ENCODE measurements around the gene CSNK1G2.

The CSNK1G2 gene

DNA sequence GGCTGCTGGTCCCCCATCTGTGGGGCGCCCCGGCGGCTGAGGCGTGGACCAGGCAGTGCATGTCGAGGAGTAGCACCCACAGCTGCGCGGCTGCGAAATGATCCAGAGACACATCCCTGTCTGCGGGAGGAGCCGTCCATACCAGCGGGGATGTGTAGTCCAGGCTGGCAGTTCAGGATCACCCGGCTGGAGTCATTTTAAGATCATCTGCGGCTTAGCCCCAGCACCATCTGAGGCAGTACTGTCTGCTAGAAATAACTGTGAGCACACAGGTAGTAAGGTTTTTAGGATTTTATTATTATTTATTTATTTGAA lies 32.7 kb upstream of the CSNK1G2 start:
- TF ChIP-seq, protein P1, sequence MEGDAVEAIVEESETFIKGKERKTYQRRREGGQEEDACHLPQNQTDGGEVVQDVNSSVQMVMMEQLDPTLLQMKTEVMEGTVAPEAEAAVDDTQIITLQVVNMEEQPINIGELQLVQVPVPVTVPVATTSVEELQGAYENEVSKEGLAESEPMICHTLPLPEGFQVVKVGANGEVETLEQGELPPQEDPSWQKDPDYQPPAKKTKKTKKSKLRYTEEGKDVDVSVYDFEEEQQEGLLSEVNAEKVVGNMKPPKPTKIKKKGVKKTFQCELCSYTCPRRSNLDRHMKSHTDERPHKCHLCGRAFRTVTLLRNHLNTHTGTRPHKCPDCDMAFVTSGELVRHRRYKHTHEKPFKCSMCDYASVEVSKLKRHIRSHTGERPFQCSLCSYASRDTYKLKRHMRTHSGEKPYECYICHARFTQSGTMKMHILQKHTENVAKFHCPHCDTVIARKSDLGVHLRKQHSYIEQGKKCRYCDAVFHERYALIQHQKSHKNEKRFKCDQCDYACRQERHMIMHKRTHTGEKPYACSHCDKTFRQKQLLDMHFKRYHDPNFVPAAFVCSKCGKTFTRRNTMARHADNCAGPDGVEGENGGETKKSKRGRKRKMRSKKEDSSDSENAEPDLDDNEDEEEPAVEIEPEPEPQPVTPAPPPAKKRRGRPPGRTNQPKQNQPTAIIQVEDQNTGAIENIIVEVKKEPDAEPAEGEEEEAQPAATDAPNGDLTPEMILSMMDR (IDR thresholded peaks at IDR 0.05; ENCODE audit: unreplicated experiment in 3 of 3): no peak
- Mint-ChIP-seq H3K27me3 (ENCODE audit: low read depth) (no peaks in the 10 kb centered on the region), H3K4me1 (peaks cover 11% of the 10 kb centered on the region), H3K4me3 (no peak overlapping the region), H3K36me3 (ENCODE audit: low read depth) (peaks cover 8% of the 10 kb centered on the region), H3K27ac (no peak overlapping the region), H3K9me3 (no peaks in the 10 kb centered on the region)

DNA sequence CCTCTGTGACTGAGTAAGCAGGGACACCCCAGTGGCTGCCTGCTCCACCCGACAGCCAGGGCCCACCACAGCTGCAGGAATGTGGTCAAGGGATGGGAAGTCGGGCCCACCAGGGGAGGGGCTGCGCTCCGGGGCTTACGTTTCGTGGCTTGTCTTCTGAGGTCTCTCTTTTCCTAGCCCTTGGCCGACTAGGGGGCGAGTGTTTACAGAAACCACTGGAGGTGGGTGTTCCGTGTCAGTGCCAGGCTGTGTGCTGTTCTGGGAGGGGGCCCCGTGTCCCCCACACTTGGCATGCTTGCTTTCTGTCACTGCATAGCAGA lies 31.3 kb upstream of the CSNK1G2 start:
- Mint-ChIP-seq H3K9me3 (no peaks in the 10 kb centered on the region), H3K36me3 (ENCODE audit: low read depth) (peaks cover 11% of the 10 kb centered on the region), H3K4me3 (no peak overlapping the region), H3K27me3 (ENCODE audit: low read depth) (no peaks in the 10 kb centered on the region), H3K27ac (no peak overlapping the region), H3K4me1 (peaks cover 5% of the 10 kb centered on the region)
- TF ChIP-seq, protein P1 (IDR thresholded peaks at IDR 0.05; ENCODE audit: unreplicated experiment in 3 of 3): no peak

DNA sequence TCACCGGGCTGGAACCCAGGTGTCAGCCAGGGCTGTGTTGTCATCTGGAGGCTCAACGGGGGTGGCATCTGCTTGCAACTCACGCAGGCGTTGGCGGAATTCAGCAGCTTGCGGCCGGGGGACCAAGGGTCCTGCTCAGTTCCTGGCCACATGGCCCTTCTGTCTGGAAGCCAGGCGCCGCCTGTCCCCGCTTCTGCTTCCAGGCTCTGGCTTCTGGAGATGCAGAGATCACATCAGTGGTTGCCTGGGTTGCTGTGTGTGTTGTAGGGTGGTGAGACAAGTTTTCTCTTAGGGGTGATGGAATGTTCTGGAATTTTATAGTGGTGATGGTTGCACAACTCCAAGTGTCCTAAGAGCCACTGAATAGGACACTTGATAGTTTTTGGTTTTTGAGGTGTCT lies 30.8 kb upstream of the CSNK1G2 start:
- Mint-ChIP-seq H3K36me3 (ENCODE audit: low read depth) (peaks cover 11% of the 10 kb centered on the region), H3K27me3 (ENCODE audit: low read depth) (no peaks in the 10 kb centered on the region), H3K4me3 (peak overlapping the region in 1 of 3 experiments; percentile 7), H3K9me3 (no peaks in the 10 kb centered on the region), H3K27ac (peak overlapping the region in 2 of 3 experiments; percentile 11 to 41), H3K4me1 (peaks cover 5% of the 10 kb centered on the region)
- TF ChIP-seq, protein P1 (IDR thresholded peaks at IDR 0.05; ENCODE audit: unreplicated experiment in 3 of 3): no peak

DNA sequence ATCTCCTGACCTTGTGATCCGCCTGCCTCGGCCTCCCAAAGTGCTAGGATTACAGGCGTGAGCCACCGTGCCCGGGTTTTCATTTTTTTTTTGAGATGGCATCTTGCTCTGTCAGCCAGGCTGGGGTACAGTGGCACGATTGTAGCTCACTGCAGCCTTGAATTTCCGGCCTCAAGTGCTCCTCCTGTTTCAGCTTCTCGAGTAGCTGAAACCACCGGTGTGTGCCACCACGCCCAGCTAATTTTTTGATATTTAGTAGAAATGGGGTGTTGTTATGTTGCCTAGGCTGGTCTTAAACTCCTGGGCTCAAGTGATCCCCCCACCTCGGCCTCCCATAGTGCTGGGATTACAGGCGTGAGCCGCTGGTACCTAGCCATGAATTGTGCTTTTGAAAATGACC lies 29.9 kb upstream of the CSNK1G2 start:
- Mint-ChIP-seq H3K9me3 (no peaks in the 10 kb centered on the region), H3K36me3 (ENCODE audit: low read depth) (peaks cover 11% of the 10 kb centered on the region), H3K4me3 (no peak overlapping the region)

DNA sequence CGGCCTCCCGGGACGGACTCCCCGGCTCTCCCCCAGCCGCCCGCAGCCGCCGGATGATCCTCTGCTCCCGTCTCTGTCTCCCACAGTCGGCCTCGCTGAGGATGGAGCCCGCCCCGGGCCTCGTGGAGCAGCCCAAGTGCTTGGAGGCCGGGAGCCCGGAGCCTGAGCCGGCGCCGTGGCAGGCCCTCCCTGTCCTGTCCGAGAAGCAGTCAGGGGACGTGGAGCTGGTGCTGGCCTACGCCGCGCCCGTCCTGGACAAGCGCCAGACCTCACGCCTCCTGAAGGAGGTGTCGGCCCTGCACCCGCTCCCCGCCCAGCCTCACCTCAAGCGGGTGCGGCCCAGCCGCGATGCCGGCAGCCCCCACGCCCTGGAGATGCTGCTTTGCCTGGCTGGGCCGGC lies 29.0 kb upstream of the CSNK1G2 start:
- H3K27me3 Mint-ChIP-seq (ENCODE audit: low read depth): no peaks in the 10 kb centered on the region
- no peaks in the 10 kb centered on the region for H3K4me1 Mint-ChIP-seq
- no peaks in the 10 kb centered on the region for H3K9me3 Mint-ChIP-seq
- no peak overlapping the region for H3K4me3 Mint-ChIP-seq
- peaks cover 11% of the 10 kb centered on the region for H3K36me3 Mint-ChIP-seq (ENCODE audit: low read depth)
- TF ChIP-seq, protein P1 (IDR thresholded peaks at IDR 0.05; ENCODE audit: unreplicated experiment in 3 of 3): no peak
- H3K27ac Mint-ChIP-seq: no peak overlapping the region

More for the DNA sequence above, 29.9 kb upstream of the CSNK1G2 start:
- H3K4me1 Mint-ChIP-seq: no peaks in the 10 kb centered on the region
- no peaks in the 10 kb centered on the region for H3K27me3 Mint-ChIP-seq (ENCODE audit: low read depth)
- H3K27ac Mint-ChIP-seq: no peak overlapping the region
- TF ChIP-seq, protein P1 (IDR thresholded peaks at IDR 0.05; ENCODE audit: unreplicated experiment in 3 of 3): no peak

DNA sequence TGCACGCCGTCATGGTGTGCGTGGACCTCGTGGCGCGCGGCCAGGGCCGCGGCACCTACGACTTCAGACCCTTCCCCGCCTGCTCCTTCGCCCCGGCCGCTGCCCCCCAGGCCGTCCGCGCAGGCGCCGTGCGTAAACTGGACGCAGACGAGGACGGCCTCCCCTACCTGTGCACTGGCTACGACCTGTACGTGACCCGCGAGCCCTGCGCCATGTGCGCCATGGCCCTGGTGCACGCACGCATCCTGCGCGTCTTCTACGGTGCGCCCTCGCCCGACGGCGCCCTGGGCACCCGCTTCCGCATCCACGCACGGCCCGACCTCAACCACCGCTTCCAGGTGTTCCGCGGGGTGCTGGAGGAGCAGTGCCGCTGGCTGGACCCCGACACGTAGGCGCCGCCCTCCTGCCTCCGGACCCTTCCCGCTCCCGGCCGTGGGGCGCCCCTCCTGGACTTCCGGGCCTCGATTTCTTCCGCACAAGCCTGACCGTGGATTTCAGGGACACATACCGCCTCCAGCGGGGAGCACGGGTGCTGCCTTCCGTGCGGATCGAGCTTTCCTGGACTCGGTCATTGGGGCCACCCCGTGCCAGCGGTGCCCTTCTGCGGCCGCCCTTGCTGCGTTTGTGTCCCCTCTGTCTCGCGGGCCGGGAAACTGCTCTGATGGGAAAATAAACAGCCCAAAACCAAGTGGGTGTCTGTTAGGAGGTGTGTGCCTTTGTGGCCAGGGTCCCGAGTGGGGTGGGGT lies 28.0 kb upstream of the CSNK1G2 start:
- no peak overlapping the region for H3K4me3 Mint-ChIP-seq
- no peak overlapping the region for H3K27ac Mint-ChIP-seq
- H3K36me3 Mint-ChIP-seq (ENCODE audit: low read depth): peaks cover 14% of the 10 kb centered on the region
- TF ChIP-seq, protein P1 (IDR thresholded peaks at IDR 0.05; ENCODE audit: unreplicated experiment in 3 of 3): no peak
- H3K27me3 Mint-ChIP-seq (ENCODE audit: low read depth): no peaks in the 10 kb centered on the region
- no peaks in the 10 kb centered on the region for H3K4me1 Mint-ChIP-seq
- no peaks in the 10 kb centered on the region for H3K9me3 Mint-ChIP-seq
